Effector memory CD8-positive, alpha-beta T cell (primary cell): ENCODE measurements around the gene ZBTB47.
A peak's percentile ranks its signal among the peaks of the same experiment; 100 is the strongest.

ENCODE experiments used
- ATAC-seq: fragments of 150-1000 bp; cut with Tn5 transposase; replicated peaks from 2 replicates; pipeline ENCODE4 v1.10.0; 2021; ENCODE audit warnings: mild to moderate bottlenecking, moderate library complexity
- DNase-seq, 3 experiments: peaks; one replicate each; pipeline ENCODE4 v3.0.0; 2021
- H3K27ac Mint-ChIP-seq, 2 donors: one replicate each; pipeline ENCODE4 v1.8.0; 2022; ENCODE audit warnings: mild to moderate bottlenecking in 2 of 2, mixed read lengths in 2 of 2, moderate library complexity in 2 of 2
- H3K27me3 Mint-ChIP-seq, 2 donors: one replicate each; pipeline ENCODE4 v1.8.0; 2022; ENCODE audit warnings: mixed read lengths in 2 of 2
- H3K36me3 Mint-ChIP-seq: one replicate; pipeline ENCODE4 v1.8.0; 2022; ENCODE audit warnings: mild to moderate bottlenecking, moderate library complexity, mixed read lengths; ENCODE audit not compliant: insufficient read depth
- H3K4me1 Mint-ChIP-seq, 2 donors: one replicate each; pipeline ENCODE4 v1.8.0; 2022; ENCODE audit warnings: low read depth in 2 of 2, mixed read lengths in 2 of 2
- H3K4me3 Mint-ChIP-seq, 2 donors: one replicate each; pipeline ENCODE4 v1.8.0; 2022; ENCODE audit warnings: mild to moderate bottlenecking in 2 of 2, mixed read lengths in 2 of 2, moderate library complexity in 2 of 2
- H3K9me3 Mint-ChIP-seq, 2 donors: one replicate each; pipeline ENCODE4 v1.8.0; 2022; ENCODE audit warnings: mixed read lengths in 2 of 2
- total RNA-seq, 9 experiments: gene quantifications; one replicate each; lab custom pipeline; 2026; lab: John Stamatoyannopoulos, UW

Gene ZBTB47
- 0.67 to 4.4 (median 2.8) reads per million in 9 experiments for total RNA-seq

GRCh38 chr3:42653560-42654330 lies at the start of gene ZBTB47:
TSS of gene ZBTB47 (plus strand) at chr3:42653697. CDS start at chr3:42658356, 4,659 bp downstream.
- no peaks in the 10 kb centered on the region for H3K27me3 Mint-ChIP-seq
- peak within 1 kb of the TSS; percentile 60 to 83 for H3K27ac Mint-ChIP-seq
- peaks cover 15% of the 10 kb centered on the region for H3K36me3 Mint-ChIP-seq
- H3K4me1 Mint-ChIP-seq = peaks cover 14 to 27% of the 10 kb centered on the region in 2 donors
- ATAC-seq (peak; percentile 16), DNase-seq (no peak)
- H3K9me3 Mint-ChIP-seq = no peaks in the 10 kb centered on the region
- H3K4me3 Mint-ChIP-seq = peak within 1 kb of the TSS; percentile 87 to 90

- H3K27ac Mint-ChIP-seq = no peak overlapping the region
- H3K4me1 Mint-ChIP-seq = peaks cover 32 to 63% of the 10 kb centered on the region in 2 donors
- DNase-seq (no peak), ATAC-seq (no peak)
- no peaks in the 10 kb centered on the region for H3K9me3 Mint-ChIP-seq
- H3K36me3 Mint-ChIP-seq = peaks cover 66% of the 10 kb centered on the region
- H3K27me3 Mint-ChIP-seq = no peaks in the 10 kb centered on the region
- H3K4me3 Mint-ChIP-seq = no peak overlapping the region
These were observed 47.8 kb upstream of the ZBTB47 start for GRCh38 chr3:42605546-42606173.

- peaks cover 64% of the 10 kb centered on the region for H3K36me3 Mint-ChIP-seq
- ATAC-seq (no peak), DNase-seq (no peak)
- no peaks in the 10 kb centered on the region for H3K9me3 Mint-ChIP-seq
- H3K4me3 Mint-ChIP-seq = peak overlapping the region in 1 of 2 donors; percentile 11
- peak overlapping the region; percentile 75 to 77 for H3K27ac Mint-ChIP-seq
- H3K27me3 Mint-ChIP-seq = no peaks in the 10 kb centered on the region
- peaks cover 39 to 71% of the 10 kb centered on the region in 2 donors for H3K4me1 Mint-ChIP-seq
These were observed 44.9 kb upstream of the ZBTB47 start for GRCh38 chr3:42608581-42608980.

GRCh38 chr3:42610976-42611375 lies 42.5 kb upstream of the ZBTB47 start:
- no peaks in the 10 kb centered on the region for H3K27me3 Mint-ChIP-seq
- no peaks in the 10 kb centered on the region for H3K9me3 Mint-ChIP-seq
- H3K36me3 Mint-ChIP-seq = peaks cover 49% of the 10 kb centered on the region
- peak overlapping the region; percentile 34 to 57 for H3K4me3 Mint-ChIP-seq
- ATAC-seq = peak; percentile 74
- H3K27ac Mint-ChIP-seq = peak overlapping the region; percentile 63 to 77
- H3K4me1 Mint-ChIP-seq = peaks cover 34 to 60% of the 10 kb centered on the region in 2 donors
- DNase-seq = no peak

- no peaks in the 10 kb centered on the region for H3K9me3 Mint-ChIP-seq
- peaks cover 35 to 56% of the 10 kb centered on the region in 2 donors for H3K4me1 Mint-ChIP-seq
- no peak for DNase-seq
- peak overlapping the region in 1 of 2 donors; percentile 22 for H3K4me3 Mint-ChIP-seq
- H3K36me3 Mint-ChIP-seq = peaks cover 49% of the 10 kb centered on the region
- peak; percentile 44 for ATAC-seq
- H3K27me3 Mint-ChIP-seq = no peaks in the 10 kb centered on the region
- peak overlapping the region in 1 of 2 donors; percentile 44 for H3K27ac Mint-ChIP-seq
These were observed 41.3 kb upstream of the ZBTB47 start for GRCh38 chr3:42612217-42612616.

- H3K27ac Mint-ChIP-seq = peak overlapping the region; percentile 9 to 39
- H3K27me3 Mint-ChIP-seq = no peaks in the 10 kb centered on the region
- ATAC-seq = no peak
- H3K4me1 Mint-ChIP-seq = peaks cover 34 to 52% of the 10 kb centered on the region in 2 donors
- H3K36me3 Mint-ChIP-seq = peaks cover 49% of the 10 kb centered on the region
- no peak for DNase-seq
- H3K9me3 Mint-ChIP-seq = no peaks in the 10 kb centered on the region
- no peak overlapping the region for H3K4me3 Mint-ChIP-seq
These were observed 40.6 kb upstream of the ZBTB47 start for GRCh38 chr3:42612928-42613327.

- Mint-ChIP-seq H3K36me3 (peaks cover 49% of the 10 kb centered on the region), H3K4me3 (no peak overlapping the region), H3K4me1 (peaks cover 31 to 49% of the 10 kb centered on the region in 2 donors), H3K27ac (peak overlapping the region; percentile 9 to 39), H3K9me3 (no peaks in the 10 kb centered on the region), H3K27me3 (no peaks in the 10 kb centered on the region)
- ATAC-seq (peak; percentile 62), DNase-seq (no peak)
These were observed 40.0 kb upstream of the ZBTB47 start for GRCh38 chr3:42613462-42613861.

GRCh38 chr3:42631620-42632019 lies 21.9 kb upstream of the ZBTB47 start:
- DNase-seq (no peak), ATAC-seq (no peak)
- H3K27me3 Mint-ChIP-seq = no peaks in the 10 kb centered on the region
- H3K4me1 Mint-ChIP-seq = peaks cover 2 to 10% of the 10 kb centered on the region in 2 donors
- H3K36me3 Mint-ChIP-seq = peaks cover 15% of the 10 kb centered on the region
- H3K4me3 Mint-ChIP-seq = no peak overlapping the region
- H3K27ac Mint-ChIP-seq = peak overlapping the region; percentile 13 to 62
- H3K9me3 Mint-ChIP-seq = no peaks in the 10 kb centered on the region

GRCh38 chr3:42632146-42632545 lies 21.4 kb upstream of the ZBTB47 start:
- H3K4me3 Mint-ChIP-seq = no peak overlapping the region
- H3K27ac Mint-ChIP-seq = peak overlapping the region; percentile 13 to 62
- no peaks in the 10 kb centered on the region for H3K9me3 Mint-ChIP-seq
- peaks cover 2 to 9% of the 10 kb centered on the region in 2 donors for H3K4me1 Mint-ChIP-seq
- no peak for ATAC-seq
- no peak for DNase-seq
- peaks cover 15% of the 10 kb centered on the region for H3K36me3 Mint-ChIP-seq
- H3K27me3 Mint-ChIP-seq = no peaks in the 10 kb centered on the region

- Mint-ChIP-seq H3K4me1 (peaks cover 2 to 6% of the 10 kb centered on the region in 2 donors), H3K27ac (no peak overlapping the region), H3K36me3 (peaks cover 12% of the 10 kb centered on the region), H3K4me3 (no peak overlapping the region), H3K9me3 (no peaks in the 10 kb centered on the region), H3K27me3 (no peaks in the 10 kb centered on the region)
- DNase-seq (no peak), ATAC-seq (no peak)
These were observed 20.0 kb upstream of the ZBTB47 start for GRCh38 chr3:42633544-42633943.

GRCh38 chr3:42635111-42635510 lies 18.4 kb upstream of the ZBTB47 start:
- H3K27me3 Mint-ChIP-seq = no peaks in the 10 kb centered on the region
- ATAC-seq = peak; percentile 20
- no peak for DNase-seq
- peaks cover 1% of the 10 kb centered on the region for H3K36me3 Mint-ChIP-seq
- H3K4me1 Mint-ChIP-seq = peaks cover 2 to 6% of the 10 kb centered on the region in 2 donors
- no peak overlapping the region for H3K4me3 Mint-ChIP-seq
- H3K27ac Mint-ChIP-seq = peak overlapping the region; percentile 33 to 52
- H3K9me3 Mint-ChIP-seq = no peaks in the 10 kb centered on the region

GRCh38 chr3:42637001-42637400 lies 16.5 kb upstream of the ZBTB47 start:
- Mint-ChIP-seq H3K27ac (no peak overlapping the region), H3K4me1 (peaks cover 7 to 12% of the 10 kb centered on the region in 2 donors), H3K4me3 (no peak overlapping the region), H3K9me3 (no peaks in the 10 kb centered on the region), H3K27me3 (no peaks in the 10 kb centered on the region), H3K36me3 (peaks cover 5% of the 10 kb centered on the region)
- ATAC-seq (no peak), DNase-seq (no peak)

GRCh38 chr3:42638339-42638842 lies 15.1 kb upstream of the ZBTB47 start:
- Mint-ChIP-seq H3K27ac (no peak overlapping the region), H3K4me3 (no peak overlapping the region), H3K4me1 (peaks cover 7 to 12% of the 10 kb centered on the region in 2 donors), H3K9me3 (no peaks in the 10 kb centered on the region), H3K36me3 (peaks cover 19% of the 10 kb centered on the region), H3K27me3 (no peaks in the 10 kb centered on the region)
- DNase-seq = peak in 2 of 3 experiments; percentile 17 to 33
- peak; percentile 80 for ATAC-seq
